GM12891 (cell line): Measurements from ENCODE around the gene NRXN3.

Experiments used
- PAX5 ChIP-seq: IDR thresholded peaks from 2 replicates; pipeline ENCODE4 v1.6.1; 2011; ENCODE audit warnings: low read length, moderate library complexity, mild to moderate bottlenecking; ENCODE audit not compliant: insufficient read depth, severe bottlenecking
- POLR2A ChIP-seq: IDR thresholded peaks from 2 replicates; pipeline ENCODE4 v1.6.1; 2011; ENCODE audit warnings: low read depth, low read length, control low read depth
- POLR2AphosphoS5 ChIP-seq: IDR thresholded peaks from 2 replicates; pipeline ENCODE4 v1.6.1; 2011; ENCODE audit warnings: low read depth, low read length, control low read depth
- POU2F2 ChIP-seq: IDR thresholded peaks from 2 replicates; pipeline ENCODE4 v1.6.1; 2011; ENCODE audit warnings: low read depth, mild to moderate bottlenecking, control low read depth, low read length, moderate library complexity
- SPI1 ChIP-seq: IDR thresholded peaks from 2 replicates; pipeline ENCODE4 v1.6.1; 2011; ENCODE audit warnings: low read depth, low read length, control low read depth
- TAF1 ChIP-seq: IDR thresholded peaks from 2 replicates; pipeline ENCODE4 v1.6.1; 2011; ENCODE audit warnings: low read depth, low read length, control low read depth

DNA sequence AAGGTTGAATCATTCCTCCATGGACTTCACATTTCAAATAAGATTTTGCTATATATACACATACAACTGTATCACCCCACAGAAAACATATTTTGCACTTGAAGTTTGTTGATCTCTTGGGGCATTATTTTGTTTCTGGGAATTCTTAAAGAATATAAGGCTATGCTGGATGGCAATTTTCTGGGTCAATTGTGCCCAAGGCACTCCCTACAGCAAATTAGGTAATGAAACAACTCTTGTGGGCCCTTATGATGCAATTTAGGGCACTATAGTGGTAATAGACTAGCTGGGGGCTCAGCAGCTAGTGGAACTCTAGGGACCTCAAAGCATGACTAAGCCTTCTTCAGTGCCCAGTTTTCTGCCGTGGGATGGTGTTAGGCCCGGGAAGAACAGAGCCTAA, 444.4 kb downstream of the NRXN3 start:
- TF ChIP-seq TAF1 (no peak), POLR2A (no peak), POLR2AphosphoS5 (no peak), SPI1 (no peak), PAX5 (no peak), POU2F2 (no peak)
